OCI-LY7 (cell line): ENCODE results near the gene TMPRSS7. TPM values are rescaled to one million over a fixed set of nuclear protein-coding genes. Genes with fewer than 3 reads are reported as not detected.

ENCODE experiments used
- BruUV-seq: library from RNA; stranded (reverse); fragments of 400-500 nt; replicated peaks from 2 replicates; lab custom pipeline; 2021; lab: Mats Ljungman, UMichigan
- CTCF ChIA-PET: fragments of 300-600 bp; sonication (Branson Sonifier 250); formaldehyde crosslinking; loops from one replicate; lab custom pipeline; 2022; ENCODE audit warnings: antibody characterized with exemption; ENCODE audit not compliant: unreplicated experiment; lab: Charles Lee
- POLR2A ChIA-PET: fragments of 300-600 bp; sonication (Branson Sonifier 250); formaldehyde crosslinking; loops from one replicate; lab custom pipeline; 2022; ENCODE audit warnings: antibody characterized with exemption; lab: Charles Lee
- DNase-seq: peaks from one replicate; pipeline ENCODE4 v3.0.0-alpha.2; 2015; ENCODE audit warnings: low spot score
- H2AFZ ChIP-seq: fragments of 200-600 bp; sonication (generic), shearing (Covaris generic); 2 replicates; pipeline ENCODE4 v1.6.1; 2014; ENCODE audit warnings: mild to moderate bottlenecking, antibody characterized with exemption, low read length, moderate library complexity
- H3K27ac ChIP-seq: fragments of 200-600 bp; sonication (generic); 2 replicates; pipeline ENCODE4 v1.5.1; 2014; ENCODE audit warnings: mixed run types, low read depth, mild to moderate bottlenecking, moderate library complexity, low read length, inconsistent platforms; ENCODE audit not compliant: poor library complexity, severe bottlenecking
- H3K36me3 ChIP-seq: fragments of 200-600 bp; sonication (generic); 2 replicates; pipeline ENCODE4 v1.6.1; 2014; ENCODE audit warnings: mild to moderate bottlenecking, antibody characterized with exemption, low read length, moderate library complexity, mixed read lengths; ENCODE audit not compliant: insufficient read depth
- H3K4me1 ChIP-seq: fragments of 200-600 bp; sonication (generic); 2 replicates; pipeline ENCODE4 v1.5.1; 2014; ENCODE audit warnings: mild to moderate bottlenecking, low read length; ENCODE audit not compliant: insufficient read depth, poor library complexity, severe bottlenecking
- H3K4me2 ChIP-seq: fragments of 200-600 bp; sonication (generic); 2 replicates; pipeline ENCODE4 v1.6.1; 2014; ENCODE audit warnings: mild to moderate bottlenecking, low read length
- H3K4me3 ChIP-seq: fragments of 200-600 bp; sonication (generic); 2 replicates; pipeline ENCODE4 v1.5.1; 2014; ENCODE audit warnings: mild to moderate bottlenecking, low read depth, low read length; ENCODE audit not compliant: poor library complexity, severe bottlenecking
- H3K79me2 ChIP-seq: fragments of 200-600 bp; sonication (generic); 2 replicates; pipeline ENCODE4 v1.6.1; 2016; ENCODE audit warnings: low read depth, mild to moderate bottlenecking, low read length, moderate library complexity, mixed read lengths; ENCODE audit not compliant: insufficient read depth
- H3K9me2 ChIP-seq: fragments of 200-600 bp; sonication (generic); 2 replicates; pipeline ENCODE4 v1.6.1; 2016; ENCODE audit warnings: mild to moderate bottlenecking, low read length, mixed read lengths; ENCODE audit not compliant: insufficient read depth
- H3K9me3 ChIP-seq: fragments of 200-600 bp; sonication (generic); 2 replicates; pipeline ENCODE4 v1.6.1; 2014; ENCODE audit warnings: mild to moderate bottlenecking, mixed run types, low read length, mixed read lengths
- H4K20me1 ChIP-seq: fragments of 200-600 bp; sonication (generic); 2 replicates; pipeline ENCODE4 v1.6.1; 2014; ENCODE audit warnings: mild to moderate bottlenecking, antibody characterized with exemption, low read length, moderate library complexity, mixed read lengths; ENCODE audit not compliant: insufficient read depth
- CTCF ChIP-seq: fragments of 200-600 bp; sonication (generic); conservative IDR thresholded peaks from 2 replicates; pipeline ENCODE4 v1.5.1; 2014; ENCODE audit warnings: mild to moderate bottlenecking, antibody characterized with exemption, low read length, moderate library complexity, mixed read lengths
- EZH2phosphoT487 ChIP-seq: fragments of 200-600 bp; sonication (generic); IDR thresholded peaks from 2 replicates; pipeline ENCODE4 v1.6.1; 2018; ENCODE audit warnings: low read depth, borderline replicate concordance, mild to moderate bottlenecking, mixed run types, antibody characterized with exemption, low read length, moderate library complexity, mixed read lengths
- intact Hi-C: fragments of 100-400 bp; cut with micrococcal nuclease; formaldehyde crosslinking; loops from one replicate; pipeline ENCODE4 v1.10.0; 2022; ENCODE audit not compliant: unreplicated experiment
- total RNA-seq, 2 experiments: library from RNA; depleted of rRNA in 1 of 2; stranded (reverse); fragments of >200 nt in 1 of 2; shearing (Covaris generic) in 1 of 2; gene quantifications; 2 replicates each; pipeline ENCODE4 v1.2.3, GENCODE V29; 2014 to 2022

The TMPRSS7 gene
- total RNA-seq, 2 experiments from 2014 or later: not detected

DNA sequence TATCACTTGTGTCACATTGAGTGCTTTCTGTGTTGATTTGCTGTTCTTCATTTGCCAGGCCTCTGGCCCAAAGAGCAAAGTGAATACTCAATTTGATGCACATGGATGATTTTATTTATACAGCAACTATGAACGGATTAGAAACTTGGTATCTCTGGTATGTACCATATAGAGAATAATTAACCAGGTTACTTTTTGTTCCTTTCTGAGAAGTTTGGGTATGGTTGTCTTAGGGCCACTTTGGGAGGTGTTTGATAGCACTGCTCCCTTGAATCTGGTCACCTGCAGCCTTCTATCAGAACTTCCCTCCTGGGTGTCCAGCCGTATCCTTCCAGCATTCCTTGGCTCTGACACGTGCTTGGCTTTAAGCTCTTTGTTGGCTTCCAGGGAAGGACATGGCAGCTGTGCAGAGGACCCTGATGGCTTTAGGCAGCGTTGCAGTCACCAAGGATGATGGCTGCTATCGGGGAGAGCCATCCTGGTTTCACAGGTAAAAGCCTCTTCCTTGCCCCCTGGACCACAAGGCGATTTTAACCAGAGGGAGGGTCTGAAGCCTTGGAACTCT is 23.1 kb upstream of the TMPRSS7 start:
- H3K4me2 ChIP-seq: no peak overlapping the region
- no peaks in the 10 kb centered on the region for H3K36me3 ChIP-seq
- H3K4me1 ChIP-seq: no peaks in the 10 kb centered on the region
- H3K27ac ChIP-seq: no peak overlapping the region
- H3K4me3 ChIP-seq: no peak overlapping the region
- TF ChIP-seq CTCF: no peak
- intact Hi-C loops: no loop called here
- no TSS peak for BruUV-seq
- CTCF ChIA-PET: interaction anchor here (0.6 kb wide), 2 partner anchors 18 to 304 kb away, joined by 3 to 5 read pairs; no protein-coding TSS in a partner anchor
- H4K20me1 ChIP-seq: no peaks in the 10 kb centered on the region
- H3K79me2 ChIP-seq: no peaks in the 10 kb centered on the region
- H3K9me2 ChIP-seq: no peaks in the 10 kb centered on the region
- H2AFZ ChIP-seq: no peak overlapping the region
- H3K9me3 ChIP-seq: no peaks in the 10 kb centered on the region
- POLR2A ChIA-PET: interaction anchor here (0.7 kb wide), 1 partner anchor 526 kb away, joined by 5 read pairs; no protein-coding TSS in a partner anchor
- DNase-seq: no peak

GRCh38 chr3:112012205-112012992 is 22.1 kb upstream of the TMPRSS7 start:
- H3K79me2 ChIP-seq: no peaks in the 10 kb centered on the region
- intact Hi-C loops: no loop called here
- TF ChIP-seq CTCF: no peak
- TF ChIP-seq EZH2phosphoT487: no peak

More at GRCh38 chr3:112012205-112012992, 22.1 kb upstream of the TMPRSS7 start:
- Histone ChIP-seq H2AFZ (peak overlapping the region; percentile 4; the same call in 1 of the 2 replicates), H3K4me2 (no peak overlapping the region), H3K4me3 (no peak overlapping the region), H3K27ac (no peak overlapping the region), H3K9me3 (no peaks in the 10 kb centered on the region), H3K9me2 (no peaks in the 10 kb centered on the region), H3K36me3 (no peaks in the 10 kb centered on the region), H4K20me1 (no peaks in the 10 kb centered on the region), H3K4me1 (no peaks in the 10 kb centered on the region)
- ChIA-PET CTCF (interaction anchor here (0.6 to 1.6 kb wide), 4 partner anchors 19 to 305 kb away, joined by 3 to 6 read pairs (median 4); no protein-coding TSS in a partner anchor), POLR2A (interaction anchor here (0.5 to 1.5 kb wide), 6 partner anchors 9 to 1593 kb away, joined by 3 to 6 read pairs (median 3); partner anchors contain the start of genes ABHD10 and TAGLN3)
- no TSS peak for BruUV-seq
- DNase-seq: no peak
